HG02610 (cell line): ENCODE results near the gene ABHD11.

Experiments
- ATAC-seq: cut with Tn5 transposase; IDR thresholded peaks from one replicate; pipeline ENCODE4 v1.9.1; 2021; ENCODE audit warnings: mild to moderate bottlenecking, moderate library complexity; ENCODE audit not compliant: unreplicated experiment

The ABHD11 gene

GRCh38 chr7:73702665-73703064 lies 35.9 kb downstream of the ABHD11 start:
- ATAC-seq = no peak

- ATAC-seq = no peak
Observed at GRCh38 chr7:73702226-73702625, 36.4 kb downstream of the ABHD11 start.

DNA sequence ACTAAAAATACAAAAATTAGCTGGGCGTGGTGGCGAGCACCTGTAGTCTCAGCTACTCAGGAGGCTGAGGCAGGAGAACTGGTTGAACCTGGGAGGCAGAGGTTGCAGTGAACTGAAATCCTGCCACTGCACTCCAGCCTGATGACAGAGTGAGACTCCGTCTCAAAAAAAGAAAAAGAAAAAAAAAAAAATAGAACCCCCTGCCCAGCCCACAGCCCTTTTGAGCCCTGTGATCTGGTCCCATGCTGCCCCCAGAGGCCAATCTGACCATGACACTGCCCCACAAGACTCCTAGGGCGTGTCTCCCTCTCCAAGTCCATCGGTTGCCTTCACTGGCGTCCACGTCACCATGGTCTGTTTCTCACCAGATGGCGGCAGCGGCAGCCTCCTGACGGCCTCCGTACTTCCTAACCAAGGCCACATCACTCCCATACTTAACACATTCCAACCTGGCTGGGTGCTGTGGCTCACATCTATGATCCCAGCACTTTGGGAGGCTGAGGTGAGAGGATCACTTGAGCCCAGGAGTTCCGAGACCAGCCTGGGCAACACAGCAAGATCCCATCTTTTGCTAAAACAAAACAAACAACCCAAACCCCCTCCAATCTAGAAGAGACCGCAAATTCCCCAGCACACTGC lies 37.1 kb downstream of the ABHD11 start:
- ATAC-seq = no peak

GRCh38 chr7:73700581-73701134 lies 37.9 kb downstream of the ABHD11 start:
- no peak for ATAC-seq

- ATAC-seq = no peak
Observed at GRCh38 chr7:73700069-73700423, 38.6 kb downstream of the ABHD11 start.

GRCh38 chr7:73699370-73700068 lies 39.1 kb downstream of the ABHD11 start:
- no peak for ATAC-seq

DNA sequence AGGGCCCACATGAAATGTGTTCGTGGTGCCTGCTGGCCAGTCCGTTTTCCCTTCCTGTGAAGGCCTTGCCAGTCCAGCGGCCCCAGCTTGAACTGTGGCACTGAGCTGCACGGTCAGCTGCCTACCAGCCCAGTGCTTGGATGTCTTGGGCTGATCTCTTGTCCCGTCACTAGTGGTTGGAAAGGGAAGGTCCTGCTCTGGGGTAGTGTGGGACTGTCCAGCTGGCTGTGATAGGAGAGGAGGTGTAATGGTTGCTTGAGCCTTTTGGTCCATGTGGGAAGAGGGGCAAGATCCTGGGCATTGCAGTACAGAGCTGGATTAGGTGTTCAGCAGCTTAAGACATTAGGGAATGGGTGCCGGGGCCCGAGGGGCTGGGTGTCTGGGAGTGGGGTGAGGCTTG lies 40.2 kb downstream of the ABHD11 start:
- no peak for ATAC-seq

- ATAC-seq = no peak
Observed at GRCh38 chr7:73696372-73696771, 42.2 kb downstream of the ABHD11 start.

GRCh38 chr7:73690646-73691045 lies 48.0 kb downstream of the ABHD11 start:
- ATAC-seq = no peak

GRCh38 chr7:73688288-73688687 lies 50.3 kb downstream of the ABHD11 start:
- no peak for ATAC-seq
